ENCODE results near the gene PRSS21.

GRCh38 chr16:2787961-2788360 lies 29.1 kb upstream of the PRSS21 start:
- TF ChIP-seq POLR2A (IDR thresholded peaks at IDR 0.05; ENCODE audit: low read length): no peak
- no peak for TF ChIP-seq GATA1 (IDR thresholded peaks at IDR 0.05; ENCODE audit: low read depth, low read length)
